ENCODE results near the gene RASA3.

Gene RASA3

DNA sequence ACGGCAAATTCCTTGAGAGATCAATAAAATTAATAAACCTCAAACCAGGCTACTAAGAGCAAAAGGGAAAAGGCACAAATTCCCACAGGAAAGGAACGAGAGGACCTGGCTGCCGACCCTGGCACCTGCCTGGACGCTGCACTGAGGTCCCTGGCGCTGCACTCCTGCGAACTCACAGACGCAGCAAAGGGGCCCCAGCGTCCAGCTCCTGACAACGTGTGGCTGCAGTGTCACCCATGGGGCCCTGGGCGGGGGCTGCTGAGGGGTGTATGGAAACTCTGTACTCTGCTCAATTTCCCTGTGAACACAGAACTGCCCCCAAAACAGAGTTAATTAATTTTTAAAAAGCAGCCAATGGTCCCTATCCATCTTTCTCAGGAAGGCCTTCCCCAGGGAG, 97.2 kb downstream of the RASA3 start:
- no peak for DNase-seq (ENCODE audit: low read depth)

DNA sequence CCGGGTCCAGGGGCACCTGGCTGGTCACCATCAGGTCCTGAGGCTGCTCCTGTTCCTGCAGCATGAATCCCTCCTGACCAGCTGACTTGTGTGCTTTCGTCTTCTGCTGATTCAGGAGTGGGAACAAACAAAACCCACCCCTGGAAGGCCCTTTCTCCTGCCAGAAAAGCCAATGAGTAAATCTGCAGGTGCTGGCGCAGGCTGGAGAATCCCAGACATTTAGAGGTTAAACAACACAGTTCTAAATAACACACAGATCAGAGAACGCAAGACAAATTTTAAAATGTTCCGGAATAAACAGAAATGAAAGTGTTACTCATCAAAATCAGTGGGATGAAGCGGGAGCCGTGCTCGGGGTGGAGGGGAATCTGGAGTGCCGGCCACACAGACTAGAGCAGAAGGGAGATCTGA, 97.9 kb downstream of the RASA3 start:
- no peak for DNase-seq (ENCODE audit: low read depth)

DNA sequence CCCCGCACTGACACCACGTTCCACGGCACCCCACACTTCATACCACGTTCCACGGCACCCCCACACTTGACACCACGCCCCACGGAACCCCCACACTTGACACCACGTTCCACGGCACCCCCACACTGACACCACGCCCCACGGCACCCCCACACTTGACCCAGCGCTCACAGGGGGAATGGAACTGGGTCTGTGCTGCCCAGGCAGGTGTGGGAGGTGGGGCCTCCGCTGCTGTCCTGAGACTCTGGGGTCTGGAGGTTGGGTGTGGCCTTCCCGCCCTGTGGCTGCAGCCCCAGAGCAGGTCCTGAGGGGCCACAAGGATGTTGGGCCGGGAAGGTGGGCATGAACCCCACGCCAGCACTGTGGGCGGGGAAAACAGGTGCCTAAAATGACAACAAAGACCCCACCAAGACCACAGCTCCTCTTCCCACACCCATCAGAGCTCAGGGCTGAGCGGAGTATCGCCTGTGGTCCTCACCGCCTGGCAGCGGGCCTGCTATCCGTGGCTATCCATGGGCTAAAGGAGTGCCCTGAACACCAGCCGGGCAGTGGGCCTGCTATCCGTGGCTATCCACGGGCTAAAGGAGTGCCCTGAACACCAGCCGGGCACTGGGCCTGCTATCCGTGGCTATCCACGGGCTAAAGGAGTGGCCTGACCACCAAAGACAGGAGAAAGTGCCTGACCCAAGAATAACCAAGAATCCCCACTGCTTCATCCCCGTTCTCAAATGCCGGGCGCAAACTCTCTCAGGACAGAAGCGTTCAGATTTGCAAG, 98.7 kb downstream of the RASA3 start:
- DNase-seq (ENCODE audit: low read depth): no peak

DNA sequence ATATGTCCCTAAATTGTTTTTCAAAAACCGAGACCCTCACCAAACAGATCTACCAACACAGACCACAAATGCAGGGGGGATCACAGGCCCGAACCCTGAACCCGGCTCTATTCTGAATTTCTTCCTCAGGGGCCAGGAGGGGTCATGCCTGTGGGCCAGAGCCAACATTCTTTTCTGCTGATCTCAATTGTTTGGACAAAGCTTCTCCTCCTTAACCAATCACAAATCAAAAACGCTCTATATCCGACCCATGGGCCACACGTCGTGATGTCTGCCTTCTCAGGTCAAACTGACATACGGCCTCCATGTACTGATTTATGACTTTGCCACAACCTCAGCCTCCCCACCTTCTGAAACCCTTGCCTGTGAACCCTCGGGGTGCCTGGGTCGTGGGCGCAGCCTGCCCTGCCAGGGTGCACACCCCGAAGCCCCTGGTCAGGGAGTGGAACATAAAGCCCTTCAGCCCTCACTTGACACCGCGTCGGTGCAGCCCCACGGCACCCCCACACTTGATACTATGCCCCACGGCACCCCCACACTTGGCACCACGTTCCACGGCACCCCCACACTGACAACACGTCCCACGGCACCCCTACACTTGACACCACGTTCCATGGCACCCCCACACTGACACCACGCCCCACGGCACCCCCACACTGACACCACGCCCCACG, 100.2 kb downstream of the RASA3 start:
- DNase-seq (ENCODE audit: low read depth): no peak

DNA sequence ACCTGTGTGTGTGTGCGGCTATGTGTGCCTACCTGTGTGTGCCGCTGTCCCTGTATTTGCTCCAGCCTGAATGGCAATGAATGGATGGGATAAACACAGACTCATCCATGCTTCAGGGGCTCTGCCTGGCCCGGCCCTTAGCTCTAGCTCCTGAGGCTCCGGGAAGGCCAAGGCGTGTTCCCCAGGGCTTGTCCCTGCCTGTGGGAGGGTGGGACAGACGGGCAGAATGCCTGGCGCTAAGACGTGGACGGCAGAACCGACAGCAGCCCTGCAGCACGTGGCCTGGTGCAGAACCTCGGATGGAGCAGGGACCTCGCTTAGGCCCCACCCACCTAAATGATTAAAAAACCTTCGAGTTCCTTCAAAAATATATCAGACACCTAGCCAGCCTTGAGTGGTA, 100.8 kb downstream of the RASA3 start:
- DNase-seq (ENCODE audit: low read depth): no peak

DNA sequence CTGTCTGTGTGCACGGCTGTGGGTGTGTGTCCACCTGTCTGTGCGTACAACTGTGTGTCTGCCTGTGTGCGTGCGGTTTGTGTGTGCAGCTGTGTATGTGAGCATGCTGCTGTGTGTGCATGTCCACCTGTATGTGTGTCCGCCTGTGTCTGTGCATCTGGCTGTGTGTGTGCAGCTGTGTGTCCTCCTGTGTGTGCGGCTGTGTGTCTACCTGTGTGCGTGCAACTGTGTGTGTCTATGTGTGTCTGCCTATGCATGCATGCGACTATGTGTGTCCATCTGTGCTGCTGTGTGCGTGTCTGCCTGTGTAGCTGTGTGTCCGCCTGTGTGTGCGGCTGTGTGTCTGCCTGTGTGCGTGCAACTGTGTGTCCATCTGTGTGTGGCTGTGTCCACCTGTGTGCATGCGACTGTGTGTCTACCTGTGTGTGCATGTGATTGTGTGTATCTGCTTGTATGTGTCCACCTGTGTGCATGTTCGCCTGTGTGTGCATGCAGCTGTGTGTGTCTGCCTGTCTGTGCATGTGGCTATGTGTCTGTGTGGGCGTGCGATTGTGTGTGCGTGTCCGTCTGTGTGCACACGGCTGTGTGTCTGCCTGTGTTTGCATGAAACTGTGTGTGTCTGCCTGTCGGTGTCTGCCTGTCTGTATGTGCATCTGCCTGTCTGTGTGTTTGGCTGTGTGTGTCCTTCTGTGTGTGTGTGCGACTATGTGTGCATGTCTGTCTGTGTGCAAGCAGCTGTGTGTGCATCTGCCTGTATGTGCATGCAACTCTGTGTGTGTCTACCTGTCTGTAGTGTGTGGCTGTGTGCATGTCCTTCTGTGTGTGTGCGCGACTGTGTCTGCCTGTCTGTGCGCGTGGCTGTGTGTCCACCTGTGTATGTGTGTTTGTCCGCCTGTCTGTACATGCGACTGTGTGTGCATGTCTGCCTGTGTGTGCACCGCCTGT, 101.5 kb downstream of the RASA3 start:
- DNase-seq (ENCODE audit: low read depth): no peak

DNA sequence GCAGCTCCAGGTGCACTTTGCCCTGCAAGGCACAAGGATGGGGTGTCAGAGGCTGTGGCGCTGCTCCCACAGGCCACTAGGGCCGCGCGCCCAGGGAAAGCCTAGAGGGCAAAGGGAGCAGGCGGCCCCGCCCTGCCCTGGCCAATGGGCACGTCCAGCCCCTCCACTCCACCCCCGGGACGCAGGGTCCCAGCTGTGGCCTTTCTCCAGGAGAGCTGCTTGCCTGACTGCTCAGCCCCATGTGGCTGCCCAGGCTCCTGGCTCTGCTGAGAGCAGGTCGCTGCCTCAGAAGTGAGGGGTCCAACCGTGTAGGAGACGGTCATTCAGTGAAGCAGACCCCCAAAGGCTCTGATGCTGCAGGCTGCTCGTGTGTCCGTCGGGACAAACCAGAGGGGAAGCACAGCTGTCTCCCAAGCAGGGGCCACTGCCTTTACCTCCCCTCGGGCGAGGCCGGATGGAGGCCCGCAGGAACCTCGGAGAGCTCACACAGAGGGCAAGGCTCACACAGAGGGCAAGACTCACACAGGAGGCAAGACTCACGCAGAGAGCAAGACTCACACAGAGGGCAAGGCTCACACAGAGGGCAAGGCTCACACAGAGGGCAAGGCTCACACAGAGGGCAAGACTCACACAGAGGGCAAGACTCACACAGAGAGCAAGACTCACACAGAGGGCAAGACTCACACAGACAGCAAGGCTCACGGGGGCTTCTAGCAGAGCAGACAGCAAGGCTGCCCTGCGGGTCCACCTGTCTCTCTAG, 102.4 kb downstream of the RASA3 start:
- DNase-seq (ENCODE audit: low read depth): no peak

DNA sequence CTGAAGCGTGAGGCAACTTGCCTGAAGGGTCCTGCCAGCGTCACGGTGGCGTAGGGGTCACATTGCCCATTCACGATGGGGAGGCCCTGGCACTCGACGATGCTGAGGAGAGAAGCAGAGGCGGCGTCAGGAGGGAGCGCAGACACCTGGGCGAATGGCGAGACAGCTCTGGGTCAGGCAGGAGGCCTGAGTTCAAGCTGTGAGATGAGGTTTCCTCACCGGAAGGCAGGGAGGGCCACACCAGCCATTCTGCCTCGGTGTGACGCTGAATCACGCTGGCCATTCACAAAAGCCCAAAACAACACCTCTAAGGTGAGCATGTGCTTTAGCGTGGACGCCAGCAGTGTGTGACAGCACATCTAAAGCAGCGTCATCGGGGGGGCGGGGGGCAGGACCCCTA, 104.6 kb downstream of the RASA3 start:
- DNase-seq (ENCODE audit: low read depth): no peak

DNA sequence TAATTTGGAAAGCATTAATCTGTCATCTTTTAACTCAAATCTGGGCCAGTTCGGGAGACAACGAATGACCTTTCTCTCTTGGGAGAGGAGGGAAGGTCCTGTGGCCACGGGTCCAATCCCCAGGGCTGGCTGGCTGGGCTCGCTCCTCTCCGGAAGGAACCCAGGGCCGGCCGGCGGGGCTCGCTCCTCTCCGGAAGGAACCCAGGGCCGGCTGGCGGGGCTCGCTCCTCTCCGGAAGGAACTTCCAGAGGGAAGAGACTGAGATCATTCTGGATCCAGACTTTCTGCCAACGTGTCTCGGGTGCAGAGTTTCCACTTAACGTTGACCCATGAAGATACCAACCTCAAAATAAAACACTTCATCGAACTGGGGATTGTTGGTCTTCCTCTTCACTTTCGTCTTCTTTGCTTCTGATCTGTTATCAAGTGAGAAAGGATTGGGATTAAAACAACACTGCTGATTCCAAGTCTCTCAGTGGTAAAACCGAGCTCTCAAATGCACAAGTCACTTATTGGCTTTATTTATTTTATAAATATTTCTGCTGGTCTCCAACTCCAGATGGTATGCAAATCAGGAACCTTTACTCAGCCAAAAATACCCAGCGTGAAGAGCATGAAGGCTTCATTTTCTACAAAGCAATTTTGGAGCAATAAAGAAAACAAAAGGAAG, 105.2 kb downstream of the RASA3 start:
- no peak for DNase-seq (ENCODE audit: low read depth)

DNA sequence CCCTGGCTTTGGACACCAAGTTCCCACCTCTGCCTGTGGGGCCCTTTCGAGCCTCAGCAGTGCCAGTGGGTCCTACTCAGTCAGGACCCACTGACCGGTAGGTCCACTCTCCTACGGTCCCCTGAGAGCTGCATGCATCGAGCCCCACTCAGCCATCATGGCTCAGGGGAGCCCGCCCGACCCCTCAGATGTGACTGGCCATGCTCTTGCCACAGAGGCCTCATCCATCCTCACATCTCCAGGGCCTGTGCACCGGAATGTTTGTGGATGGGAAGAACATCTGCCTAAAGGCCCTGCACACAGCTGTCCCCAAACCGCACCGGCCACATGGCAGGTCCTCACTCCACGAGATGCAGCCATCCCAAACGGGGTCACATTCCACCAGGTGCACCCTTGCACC, 105.9 kb downstream of the RASA3 start:
- no peak for DNase-seq (ENCODE audit: low read depth)

DNA sequence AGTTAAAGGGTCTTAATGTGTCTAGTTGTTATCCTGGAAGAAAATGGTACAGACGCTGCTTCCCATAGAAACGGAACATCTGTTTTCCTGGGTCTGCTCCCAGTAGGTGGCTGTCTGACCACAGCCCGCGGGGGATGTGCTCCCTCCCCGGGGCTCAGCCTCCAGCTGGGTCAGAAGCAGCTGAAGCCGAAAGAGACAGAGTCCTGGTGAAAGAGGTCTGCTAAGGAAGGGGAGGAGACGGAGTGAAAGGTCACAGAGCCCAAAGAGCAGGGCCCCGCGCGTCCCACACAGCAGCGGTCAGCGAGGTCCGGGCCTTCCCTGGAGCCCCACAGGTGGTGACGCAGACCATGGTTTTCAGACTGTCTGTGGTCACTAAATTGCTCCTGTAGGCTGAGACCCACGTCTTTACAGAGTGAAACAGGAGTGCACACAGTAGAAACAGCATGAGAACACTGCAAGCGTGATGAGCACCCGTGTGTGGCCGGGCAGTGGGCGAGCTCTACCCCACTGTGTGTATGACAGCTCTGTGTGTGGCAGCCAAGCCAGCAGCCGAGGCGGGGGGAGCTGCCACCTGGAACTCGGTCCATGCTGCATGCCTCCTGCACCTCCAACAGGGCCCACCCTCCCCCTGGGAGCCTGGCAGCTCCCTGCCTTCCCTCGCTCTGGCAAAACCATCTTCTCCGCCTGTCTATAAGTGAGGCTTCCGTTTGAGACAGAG, 106.5 kb downstream of the RASA3 start:
- DNase-seq (ENCODE audit: low read depth): no peak

DNA sequence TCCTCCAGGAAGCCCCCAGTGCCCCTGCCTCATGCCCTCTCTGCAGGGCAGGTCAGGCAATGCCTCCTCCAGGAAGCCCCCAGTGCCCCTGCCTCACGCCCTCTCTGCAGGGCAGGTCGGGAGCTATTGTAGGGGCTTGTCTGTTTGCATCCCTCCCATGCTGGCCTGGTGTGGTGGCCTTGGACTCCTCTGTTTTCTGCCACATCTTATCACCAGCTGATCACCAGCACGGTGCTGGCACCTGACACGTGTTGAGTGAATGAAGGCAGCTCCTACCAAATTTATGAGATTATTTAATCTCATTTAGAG, 107.1 kb downstream of the RASA3 start:
- no peak for DNase-seq (ENCODE audit: low read depth)

DNA sequence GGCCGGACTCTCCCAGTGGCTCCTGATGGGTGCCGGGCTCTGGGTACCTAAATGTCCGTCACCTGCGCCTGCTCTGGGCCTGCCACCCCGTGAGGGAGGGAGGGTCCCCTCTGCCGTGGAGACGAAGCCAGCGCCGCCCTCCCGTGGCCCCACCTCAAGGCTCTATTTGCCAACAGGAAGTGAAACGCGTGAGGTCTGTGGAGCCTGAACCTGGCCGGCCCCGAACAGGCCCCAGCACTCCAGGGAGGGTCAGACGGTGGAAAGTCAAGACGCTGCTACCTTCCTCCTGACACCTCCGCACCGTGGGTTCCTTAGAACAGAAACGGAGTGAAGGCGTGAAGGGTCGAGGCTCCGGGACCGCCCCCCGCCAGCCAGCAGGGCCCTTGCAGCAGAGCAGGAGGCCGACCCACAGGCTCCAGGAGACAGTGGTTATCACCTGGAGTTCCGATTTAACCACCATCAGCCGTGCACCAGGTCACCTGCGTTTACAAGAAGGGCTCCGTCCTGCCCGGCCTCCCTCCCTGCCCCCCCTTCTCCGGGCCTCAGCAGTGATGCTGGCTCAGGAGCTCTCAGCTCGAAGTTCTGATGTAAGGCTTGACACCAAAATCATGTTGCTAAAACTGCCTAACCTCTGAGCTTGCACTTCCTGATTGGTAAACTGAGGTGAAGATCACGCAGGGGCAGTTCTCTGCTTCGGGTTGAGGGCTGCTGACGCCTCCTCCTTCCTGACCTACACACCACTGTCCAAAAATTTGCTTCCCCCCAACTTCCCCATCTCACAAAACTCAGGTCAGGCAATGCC, 107.6 kb downstream of the RASA3 start:
- DNase-seq (ENCODE audit: low read depth): no peak

DNA sequence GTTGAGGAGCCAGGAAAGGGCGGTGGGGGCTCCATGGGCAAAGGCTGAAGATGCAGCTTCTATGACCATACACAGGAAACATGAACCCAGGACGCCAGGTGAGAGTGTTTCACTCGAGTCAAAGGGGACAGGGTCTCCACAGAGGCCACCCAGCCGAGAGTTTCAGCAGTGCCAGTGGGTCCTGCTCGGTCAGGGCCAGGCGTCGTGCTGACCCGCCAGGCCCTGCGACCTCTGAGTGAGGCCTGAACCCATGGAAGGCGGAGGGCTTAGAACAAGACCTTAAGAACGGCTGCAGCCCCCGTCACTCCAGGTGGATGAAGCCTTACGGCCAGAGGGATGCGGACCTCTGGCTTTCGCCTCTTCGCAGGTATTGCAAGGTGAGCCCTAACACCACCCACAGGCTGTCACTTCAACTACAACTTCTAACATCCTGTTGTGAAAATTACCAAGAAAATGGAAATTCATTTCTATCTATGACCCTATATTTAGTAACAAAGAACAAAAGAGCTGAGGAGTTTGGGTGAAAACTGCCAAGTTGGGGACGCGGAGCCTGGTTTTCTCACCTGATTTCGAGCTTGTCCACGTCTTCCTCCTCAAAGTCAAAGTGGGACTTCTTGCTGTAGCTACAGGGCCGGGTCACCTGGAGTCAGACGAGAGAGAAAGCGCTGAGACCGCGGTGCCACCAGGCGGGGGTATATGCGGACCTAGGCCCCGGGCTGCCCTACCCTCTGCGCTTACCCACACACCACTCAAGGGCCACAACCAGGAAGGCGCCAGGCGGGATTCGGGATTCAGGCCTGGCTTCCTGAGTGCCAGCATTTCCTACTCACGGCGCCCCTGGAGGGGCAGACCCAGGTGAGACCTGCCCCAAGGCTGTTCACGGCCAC, 108.5 kb downstream of the RASA3 start:
- DNase-seq (ENCODE audit: low read depth): no peak

DNA sequence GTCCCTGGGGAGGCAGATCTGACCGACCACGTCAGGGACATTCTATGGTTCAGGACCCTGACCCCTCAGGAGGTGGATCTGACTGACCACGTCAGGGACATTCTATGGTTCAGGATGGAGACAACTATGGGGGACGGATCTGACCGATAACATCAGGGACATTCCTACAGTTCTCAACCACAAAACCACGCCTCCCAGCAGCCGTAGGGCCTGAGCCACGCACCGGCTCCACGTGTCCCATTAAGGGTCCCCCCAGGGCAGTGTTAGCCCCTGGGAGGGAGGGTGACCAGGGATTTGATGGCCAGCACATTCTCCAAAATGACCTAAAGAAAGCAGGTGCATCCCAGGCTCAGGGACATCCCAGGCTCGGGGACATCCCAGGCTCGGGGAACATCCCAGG, 109.5 kb downstream of the RASA3 start:
- DNase-seq (ENCODE audit: low read depth): no peak

DNA sequence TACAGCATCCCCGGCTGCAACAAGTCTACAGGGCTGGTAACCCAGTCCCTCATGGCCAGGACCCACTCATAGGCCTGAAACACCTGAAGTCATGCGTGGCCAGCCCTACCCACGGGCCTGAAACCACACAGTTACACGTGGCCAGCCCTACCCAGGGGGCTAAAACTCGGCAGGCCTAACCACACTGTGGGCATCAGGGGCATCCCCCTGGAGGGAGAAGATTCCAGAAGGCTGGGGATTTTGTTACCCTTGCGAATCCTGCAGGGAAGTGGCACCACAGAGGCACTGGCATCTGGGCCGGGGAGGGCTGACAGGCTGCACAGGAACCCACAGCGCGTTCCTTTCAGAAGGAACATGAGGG, 110.1 kb downstream of the RASA3 start:
- no peak for DNase-seq (ENCODE audit: low read depth)

DNA sequence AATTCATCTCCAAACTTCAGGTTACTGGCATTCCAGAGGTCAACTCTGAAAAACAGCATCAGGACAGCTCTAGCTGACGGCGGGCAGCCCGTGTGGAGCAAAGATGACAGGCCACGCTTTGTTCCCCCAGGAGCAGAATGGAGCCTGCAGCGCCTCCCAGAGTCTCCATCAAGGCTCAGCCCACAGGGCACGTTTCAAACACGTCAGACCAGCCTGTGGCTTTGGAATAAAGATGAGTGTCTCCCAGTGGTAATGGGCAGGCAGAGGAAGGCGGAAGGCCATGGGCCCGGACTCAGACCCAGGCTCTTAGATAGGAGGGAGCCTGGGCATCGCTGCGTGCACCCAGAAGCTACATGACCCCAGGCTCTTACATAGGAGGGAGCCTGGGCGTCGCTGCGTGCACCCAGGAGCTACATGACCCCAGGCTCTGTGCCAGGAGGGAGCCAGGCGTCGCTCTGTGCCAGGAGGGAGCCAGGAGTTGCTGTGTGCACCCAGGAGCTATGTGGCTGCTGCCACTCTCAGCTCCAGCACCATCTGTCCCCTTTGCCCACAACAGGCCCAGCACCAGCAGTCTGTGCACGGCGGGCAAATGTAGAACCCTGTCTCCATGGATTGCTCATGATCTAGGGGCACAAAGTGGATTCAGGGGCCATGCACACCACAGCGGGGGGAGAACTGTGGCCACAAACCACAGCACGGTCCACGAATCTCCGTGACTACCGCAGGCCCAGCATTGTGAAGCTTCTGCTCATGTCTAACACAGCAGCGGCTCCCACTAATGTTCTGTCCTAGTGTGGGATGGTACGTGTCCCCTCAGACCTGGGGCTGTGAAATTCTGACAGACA, 110.7 kb downstream of the RASA3 start:
- DNase-seq (ENCODE audit: low read depth): no peak

DNA sequence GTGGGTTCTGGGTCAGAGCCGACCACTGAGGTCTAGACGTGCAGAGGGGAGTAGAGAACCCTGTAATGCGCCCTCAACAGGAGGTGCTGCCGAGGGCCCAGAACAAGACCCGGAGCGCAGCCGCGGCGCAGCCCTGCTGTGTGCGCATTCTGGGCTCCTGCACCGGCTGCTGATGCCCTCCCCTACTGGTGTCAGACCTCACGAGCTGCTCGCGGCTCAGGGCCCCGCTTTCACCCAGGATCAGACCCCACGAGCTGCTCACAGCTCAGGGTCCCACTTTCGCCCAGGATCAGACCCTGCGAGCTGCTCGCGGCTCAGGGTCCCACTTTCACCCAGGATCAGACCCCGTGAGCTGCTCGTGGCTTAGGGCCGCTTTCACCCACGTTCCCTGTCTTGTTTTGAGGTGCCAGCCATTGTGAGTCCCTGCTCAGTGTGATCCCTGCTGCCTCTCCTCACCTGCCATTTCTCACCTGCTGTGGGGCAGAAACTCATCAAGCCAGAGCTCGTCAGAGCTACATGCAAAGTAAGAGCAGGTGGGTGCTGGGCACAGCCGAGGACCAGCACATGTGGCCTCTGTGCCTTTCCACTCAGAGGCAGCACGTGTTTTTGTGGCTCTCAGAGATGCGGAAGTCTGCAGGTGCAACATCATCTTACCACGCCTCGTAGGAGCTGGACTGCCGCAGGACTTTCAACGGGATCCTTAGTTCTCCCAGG, 111.5 kb downstream of the RASA3 start:
- no peak for DNase-seq (ENCODE audit: low read depth)

Data from non-pigmented ciliary epithelial cell (primary cell).